ENCODE data around the gene IGF2.

IGF2 gene

DNA sequence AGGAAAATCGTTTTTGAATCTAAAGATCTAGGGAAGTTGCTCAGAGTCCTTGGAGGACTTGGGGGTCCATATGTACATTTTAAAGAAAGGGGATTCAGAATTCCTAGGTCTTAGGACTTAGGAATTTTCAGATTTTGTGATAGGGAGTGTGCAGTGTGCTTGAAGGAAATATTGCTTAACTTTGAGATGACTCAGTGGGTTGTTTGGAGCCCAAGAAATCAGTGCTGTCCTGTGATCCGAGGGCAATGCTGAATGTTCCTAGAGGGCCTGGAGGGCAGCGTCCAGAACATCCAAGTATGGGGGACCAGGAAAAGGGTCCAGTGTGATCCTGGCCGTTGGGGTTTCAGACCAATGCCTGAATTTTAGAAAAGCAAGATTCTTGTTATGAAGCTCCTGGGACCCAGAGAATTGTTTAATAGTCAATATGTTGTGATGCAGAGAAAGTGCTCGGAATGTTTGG, 3.1 kb upstream of the IGF2 start:
- Histone ChIP-seq H3K36me3 (ENCODE audit: control insufficient read depth, insufficient read depth, low read length) (no peaks in the 10 kb centered on the region), H3K27me3 (ENCODE audit: control insufficient read depth, insufficient read depth, low read length) (peaks cover 98% of the 10 kb centered on the region), H3K4me1 (ENCODE audit: control insufficient read depth, insufficient read depth, low read length) (peaks cover 6% of the 10 kb centered on the region; the same call in 1 of the 2 replicates), H3K9ac (ENCODE audit: low read depth, low read length) (no peak overlapping the region), H3K27ac (ENCODE audit: low read depth, low read length) (no peak overlapping the region), H3K9me3 (ENCODE audit: control insufficient read depth, insufficient read depth, low read length) (no peaks in the 10 kb centered on the region), H3K4me3 (ENCODE audit: low read depth, low read length) (no peak overlapping the region)

DNA sequence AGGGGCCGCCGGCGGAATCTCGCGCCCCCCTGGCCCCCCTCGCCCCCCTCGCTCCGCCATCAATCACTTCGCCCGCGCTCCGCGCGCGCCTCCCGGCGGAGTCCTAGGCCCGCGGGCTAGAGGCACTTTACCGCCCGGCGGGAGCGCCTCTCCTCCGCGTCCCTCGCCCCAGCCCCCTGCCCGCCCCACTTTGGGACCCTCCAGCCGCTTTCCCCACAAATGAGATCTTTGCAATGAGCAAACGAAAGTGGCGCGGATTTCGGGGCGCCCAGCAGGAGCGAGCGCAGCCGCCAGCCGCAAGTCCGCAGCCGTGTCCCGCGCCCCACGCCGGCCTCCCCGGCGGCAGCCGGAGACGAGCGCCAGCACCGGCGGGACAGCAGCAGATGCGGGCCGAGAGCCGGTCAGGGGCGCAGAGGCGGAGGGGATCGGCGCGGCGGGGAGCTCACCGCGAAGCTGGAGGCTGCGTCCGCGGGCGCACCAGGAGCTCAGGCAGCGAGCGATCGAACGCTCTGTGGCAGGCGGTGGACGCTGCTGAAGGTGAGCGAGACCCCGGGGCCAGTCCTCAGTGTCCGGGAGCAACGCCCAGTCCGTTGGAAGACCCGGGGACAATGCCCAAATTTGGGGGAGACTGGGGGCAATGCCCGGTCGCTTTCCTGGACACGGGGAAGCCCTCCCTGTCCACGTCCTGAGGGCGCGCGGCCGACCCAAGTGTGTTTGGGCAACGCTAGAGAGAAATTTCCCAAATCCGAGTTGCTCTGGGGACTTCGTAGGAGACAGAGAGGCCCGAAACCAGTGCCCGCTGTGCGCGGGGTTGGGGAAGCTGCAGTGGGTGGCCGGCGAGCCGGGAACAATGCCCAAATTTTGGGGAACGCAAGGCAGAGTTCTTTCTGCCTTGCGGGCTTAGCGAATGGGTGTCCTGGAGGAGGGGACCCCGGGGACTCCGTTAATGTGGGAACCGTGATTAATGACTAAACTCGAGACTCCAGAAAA, 1.5 kb upstream of the IGF2 start:
- Histone ChIP-seq H3K9me3 (ENCODE audit: control insufficient read depth, insufficient read depth, low read length) (no peaks in the 10 kb centered on the region), H3K36me3 (ENCODE audit: control insufficient read depth, insufficient read depth, low read length) (no peaks in the 10 kb centered on the region), H3K27me3 (ENCODE audit: control insufficient read depth, insufficient read depth, low read length) (peaks cover 98% of the 10 kb centered on the region), H3K9ac (ENCODE audit: low read depth, low read length) (no peak overlapping the region), H3K27ac (ENCODE audit: low read depth, low read length) (no peak overlapping the region), H3K4me1 (ENCODE audit: control insufficient read depth, insufficient read depth, low read length) (0 out of 2 replicates have a peak, but pooled peaks cover under 1% of the 10 kb centered on the region), H3K4me3 (ENCODE audit: low read depth, low read length) (no peak overlapping the region)

DNA sequence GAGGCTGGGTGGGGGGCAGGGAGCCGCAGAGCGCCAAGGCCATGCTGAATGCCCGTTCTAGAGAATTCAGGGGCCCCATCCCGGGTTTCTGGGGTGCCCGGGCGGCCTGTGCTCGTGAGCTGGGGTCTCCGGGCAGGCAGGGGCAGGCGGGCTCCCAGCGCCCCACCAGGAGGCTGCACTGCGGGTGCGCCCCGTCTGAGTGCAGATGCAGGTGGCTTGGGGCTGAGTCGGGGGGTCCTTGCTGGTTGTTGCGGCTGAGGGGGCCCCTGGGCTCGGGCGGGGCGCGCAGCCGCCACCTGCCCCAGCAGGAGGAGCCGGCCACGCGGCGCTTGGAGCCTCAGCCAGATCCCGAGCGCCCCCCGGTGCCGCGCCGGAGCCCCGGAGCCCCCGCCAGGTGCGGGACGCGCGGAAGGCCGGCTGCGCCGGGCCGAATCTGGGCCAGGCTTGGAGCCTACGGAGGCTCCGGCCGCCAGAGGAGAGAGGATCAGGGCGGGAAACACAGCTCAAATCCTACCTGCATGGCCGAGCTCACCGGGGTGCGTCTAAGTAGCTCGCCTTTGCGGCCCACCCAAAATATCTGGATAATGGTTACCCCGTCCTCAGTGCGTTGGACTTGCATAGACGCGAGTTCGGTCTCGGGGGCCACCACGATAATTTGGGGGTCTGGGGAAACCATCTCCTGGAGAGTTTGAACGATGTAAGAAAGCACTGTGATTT, 590 bp upstream of the IGF2 start:
- Histone ChIP-seq H3K27me3 (ENCODE audit: control insufficient read depth, insufficient read depth, low read length) (peaks cover 98% of the 10 kb centered on the region), H3K4me1 (ENCODE audit: control insufficient read depth, insufficient read depth, low read length) (no peaks in the 10 kb centered on the region), H3K4me3 (ENCODE audit: low read depth, low read length) (peak overlapping the region; percentile 35; the same call in 1 of the 2 replicates), H3K9ac (ENCODE audit: low read depth, low read length) (no peak overlapping the region), H3K27ac (ENCODE audit: low read depth, low read length) (no peak overlapping the region), H3K36me3 (ENCODE audit: control insufficient read depth, insufficient read depth, low read length) (no peaks in the 10 kb centered on the region), H3K9me3 (ENCODE audit: control insufficient read depth, insufficient read depth, low read length) (no peaks in the 10 kb centered on the region)

DNA sequence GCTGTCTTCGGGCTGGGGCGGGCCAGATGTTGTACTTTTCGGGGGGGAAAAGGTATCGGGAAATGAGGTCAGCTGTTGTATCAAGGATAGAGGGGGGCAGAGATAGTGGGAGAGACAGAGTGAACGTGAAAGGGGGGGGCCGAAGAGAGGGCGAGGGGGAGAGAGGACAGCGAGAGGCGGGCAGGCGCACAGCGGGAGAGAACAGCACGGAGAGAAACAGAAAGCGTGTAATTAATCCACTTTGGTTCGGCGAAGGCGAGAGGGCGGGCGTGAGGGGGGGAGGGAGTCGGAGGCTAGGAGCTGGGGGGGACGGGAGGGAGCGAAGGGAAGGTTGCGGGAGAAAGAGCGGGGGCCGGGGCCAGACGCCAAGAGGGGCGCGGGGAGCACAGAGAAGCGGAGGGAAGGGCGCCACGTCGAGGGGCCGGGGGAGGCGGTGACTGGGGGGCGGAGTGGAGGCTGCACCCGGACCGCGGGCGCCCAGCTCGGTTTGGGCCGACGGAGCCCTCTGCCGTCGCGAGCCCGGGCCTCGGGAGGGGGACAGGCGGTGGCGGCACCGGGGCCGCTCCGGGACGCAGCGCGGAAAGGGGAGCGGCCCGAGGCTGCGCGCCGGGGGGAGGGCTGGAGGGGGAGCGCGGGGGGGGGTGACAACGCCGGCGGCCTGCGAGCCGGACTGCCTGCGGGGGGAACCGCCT, 612 bp downstream of the IGF2 start:
- Histone ChIP-seq H3K27ac (ENCODE audit: low read depth, low read length) (no peak overlapping the region), H3K27me3 (ENCODE audit: control insufficient read depth, insufficient read depth, low read length) (peaks cover 96% of the 10 kb centered on the region), H3K4me3 (ENCODE audit: low read depth, low read length) (no peak overlapping the region), H3K9ac (ENCODE audit: low read depth, low read length) (no peak overlapping the region), H3K9me3 (ENCODE audit: control insufficient read depth, insufficient read depth, low read length) (no peaks in the 10 kb centered on the region), H3K36me3 (ENCODE audit: control insufficient read depth, insufficient read depth, low read length) (no peaks in the 10 kb centered on the region), H3K4me1 (ENCODE audit: control insufficient read depth, insufficient read depth, low read length) (no peaks in the 10 kb centered on the region)

DNA sequence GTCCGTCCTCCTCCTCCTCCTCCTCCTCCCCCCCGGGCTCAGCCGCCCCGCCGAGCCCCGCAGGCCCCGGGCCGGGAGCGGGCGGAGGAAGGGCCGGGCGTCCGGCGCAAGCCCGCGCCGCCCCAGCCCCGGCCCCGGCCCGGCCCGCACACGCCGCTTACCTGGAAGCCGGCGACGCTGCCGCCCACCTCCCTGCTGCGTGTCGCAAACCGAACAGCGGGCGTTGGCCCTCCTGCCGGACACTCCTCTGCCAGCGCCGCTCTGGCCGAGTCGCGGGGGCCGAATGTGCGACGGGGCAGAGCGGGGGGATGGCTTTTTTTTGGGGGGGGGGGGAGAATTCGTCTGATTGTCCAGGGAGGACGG, 1.1 kb downstream of the IGF2 start:
- H3K4me3 ChIP-seq (ENCODE audit: low read depth, low read length), result no peak overlapping the region; the same call in 1 of the 2 replicates
- H3K4me1 ChIP-seq (ENCODE audit: control insufficient read depth, insufficient read depth, low read length), result no peaks in the 10 kb centered on the region
- no peaks in the 10 kb centered on the region for H3K36me3 ChIP-seq (ENCODE audit: control insufficient read depth, insufficient read depth, low read length)
- H3K27me3 ChIP-seq (ENCODE audit: control insufficient read depth, insufficient read depth, low read length), result peaks cover 96% of the 10 kb centered on the region
- H3K9ac ChIP-seq (ENCODE audit: low read depth, low read length), result no peak overlapping the region
- no peak overlapping the region for H3K27ac ChIP-seq (ENCODE audit: low read depth, low read length)
- no peaks in the 10 kb centered on the region for H3K9me3 ChIP-seq (ENCODE audit: control insufficient read depth, insufficient read depth, low read length)

DNA sequence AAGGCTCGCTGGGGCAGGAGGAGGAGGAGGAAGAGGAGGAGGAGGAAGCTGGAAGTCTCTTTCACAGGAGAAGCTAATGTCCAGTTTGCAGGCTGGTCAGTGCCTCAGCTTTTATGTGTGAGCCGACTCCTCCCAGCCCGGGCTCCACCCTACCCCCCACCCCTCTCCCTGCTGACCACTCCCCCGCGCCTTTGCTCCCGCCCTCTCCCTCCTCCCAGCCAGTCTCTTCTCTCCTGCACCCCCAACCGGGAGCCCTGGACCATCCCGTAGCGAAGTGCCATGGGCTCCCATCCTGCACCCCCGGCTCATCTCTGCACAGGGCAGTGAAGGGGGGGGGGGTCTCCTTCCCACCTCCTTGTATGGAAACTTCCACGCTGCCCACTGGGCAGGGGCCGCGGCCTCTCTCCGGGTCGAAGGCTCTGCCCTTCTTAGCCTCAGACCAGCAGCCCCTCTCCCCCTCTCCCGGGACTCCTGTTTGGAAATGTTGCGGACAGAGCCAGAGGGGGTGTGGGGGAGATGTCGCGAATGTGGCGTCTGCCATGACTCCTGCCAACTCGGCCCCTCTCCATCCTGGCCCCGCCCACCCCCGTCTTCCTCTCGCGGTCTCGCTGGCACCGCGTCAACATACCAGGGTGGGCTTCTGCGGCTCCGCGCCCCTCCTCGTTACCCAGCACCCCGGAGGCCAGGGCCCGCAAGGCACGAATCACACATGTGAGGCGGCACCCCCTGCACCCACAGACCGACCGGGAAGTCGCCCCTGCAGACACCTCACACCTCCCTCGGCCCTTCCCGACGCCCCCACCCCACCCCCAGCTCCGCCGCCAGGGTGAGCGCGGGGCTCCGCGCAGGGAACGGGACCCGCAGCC, 1.8 kb downstream of the IGF2 start:
- Histone ChIP-seq H3K27ac (ENCODE audit: low read depth, low read length) (no peak overlapping the region), H3K9ac (ENCODE audit: low read depth, low read length) (no peak overlapping the region), H3K27me3 (ENCODE audit: control insufficient read depth, insufficient read depth, low read length) (peaks cover 92% of the 10 kb centered on the region), H3K4me1 (ENCODE audit: control insufficient read depth, insufficient read depth, low read length) (no peaks in the 10 kb centered on the region), H3K4me3 (ENCODE audit: low read depth, low read length) (peak overlapping the region; percentile 51), H3K9me3 (ENCODE audit: control insufficient read depth, insufficient read depth, low read length) (no peaks in the 10 kb centered on the region), H3K36me3 (ENCODE audit: control insufficient read depth, insufficient read depth, low read length) (no peaks in the 10 kb centered on the region)

DNA sequence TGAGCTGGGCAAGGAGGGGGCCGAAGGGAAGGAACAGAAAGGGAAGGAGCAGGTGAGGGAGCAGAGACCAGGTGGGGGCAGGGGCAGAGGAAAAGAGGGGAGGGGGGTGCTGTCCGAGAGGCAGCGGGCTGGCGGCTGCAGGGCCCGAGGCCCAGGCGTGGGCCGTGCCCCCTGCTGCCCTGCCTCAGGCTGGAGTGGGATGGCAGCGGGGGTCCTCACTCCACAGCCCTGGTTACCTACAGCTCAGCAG, 2.3 kb downstream of the IGF2 start:
- H3K9me3 ChIP-seq (ENCODE audit: control insufficient read depth, insufficient read depth, low read length), result no peaks in the 10 kb centered on the region
- H3K27ac ChIP-seq (ENCODE audit: low read depth, low read length), result no peak overlapping the region
- peaks cover 87% of the 10 kb centered on the region for H3K27me3 ChIP-seq (ENCODE audit: control insufficient read depth, insufficient read depth, low read length)
- H3K4me1 ChIP-seq (ENCODE audit: control insufficient read depth, insufficient read depth, low read length), result no peaks in the 10 kb centered on the region
- H3K4me3 ChIP-seq (ENCODE audit: low read depth, low read length), result peak overlapping the region; percentile 51
- H3K9ac ChIP-seq (ENCODE audit: low read depth, low read length), result no peak overlapping the region
- no peaks in the 10 kb centered on the region for H3K36me3 ChIP-seq (ENCODE audit: control insufficient read depth, insufficient read depth, low read length)

DNA sequence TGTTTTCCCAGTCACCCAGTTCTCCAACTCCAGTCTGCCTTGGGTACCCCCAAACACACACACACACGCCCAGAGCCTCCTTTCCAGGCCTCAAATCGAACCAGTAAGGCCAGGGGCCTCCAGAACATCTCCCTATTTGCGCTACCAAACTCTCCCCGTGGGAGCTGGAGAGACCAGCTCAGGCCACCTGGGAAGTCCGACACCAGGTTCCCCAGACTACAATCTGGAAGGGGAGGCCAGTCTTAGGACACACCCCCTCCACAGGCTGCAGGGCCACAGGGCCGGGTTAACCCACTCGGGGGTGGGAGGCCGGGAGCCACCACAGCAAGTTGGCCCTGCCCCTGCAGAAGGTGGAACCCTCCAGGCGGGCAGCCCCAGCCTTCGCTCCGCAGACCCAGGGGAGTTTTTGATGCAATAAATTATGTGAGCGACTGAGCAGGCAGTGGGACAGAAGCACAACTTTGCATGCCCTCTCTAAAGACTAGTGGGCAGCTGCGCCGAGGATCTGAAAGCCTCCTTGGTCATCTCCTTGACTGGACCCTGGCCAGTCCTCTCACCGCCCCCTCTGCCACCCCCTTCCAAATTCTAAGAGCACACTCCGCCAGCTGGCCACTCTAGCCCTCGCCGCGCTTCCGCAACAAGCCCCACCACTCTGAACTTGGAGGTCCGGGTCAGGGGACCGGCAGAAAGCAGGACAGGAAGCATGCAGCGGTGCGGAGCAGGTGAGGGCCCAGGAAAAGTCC, 2.8 kb downstream of the IGF2 start:
- Histone ChIP-seq H3K4me1 (ENCODE audit: control insufficient read depth, insufficient read depth, low read length) (no peaks in the 10 kb centered on the region), H3K27me3 (ENCODE audit: control insufficient read depth, insufficient read depth, low read length) (peaks cover 85% of the 10 kb centered on the region), H3K27ac (ENCODE audit: low read depth, low read length) (no peak overlapping the region), H3K36me3 (ENCODE audit: control insufficient read depth, insufficient read depth, low read length) (no peaks in the 10 kb centered on the region), H3K4me3 (ENCODE audit: low read depth, low read length) (peak overlapping the region; percentile 51; the same call in 1 of the 2 replicates), H3K9ac (ENCODE audit: low read depth, low read length) (no peak overlapping the region), H3K9me3 (ENCODE audit: control insufficient read depth, insufficient read depth, low read length) (no peaks in the 10 kb centered on the region)

DNA sequence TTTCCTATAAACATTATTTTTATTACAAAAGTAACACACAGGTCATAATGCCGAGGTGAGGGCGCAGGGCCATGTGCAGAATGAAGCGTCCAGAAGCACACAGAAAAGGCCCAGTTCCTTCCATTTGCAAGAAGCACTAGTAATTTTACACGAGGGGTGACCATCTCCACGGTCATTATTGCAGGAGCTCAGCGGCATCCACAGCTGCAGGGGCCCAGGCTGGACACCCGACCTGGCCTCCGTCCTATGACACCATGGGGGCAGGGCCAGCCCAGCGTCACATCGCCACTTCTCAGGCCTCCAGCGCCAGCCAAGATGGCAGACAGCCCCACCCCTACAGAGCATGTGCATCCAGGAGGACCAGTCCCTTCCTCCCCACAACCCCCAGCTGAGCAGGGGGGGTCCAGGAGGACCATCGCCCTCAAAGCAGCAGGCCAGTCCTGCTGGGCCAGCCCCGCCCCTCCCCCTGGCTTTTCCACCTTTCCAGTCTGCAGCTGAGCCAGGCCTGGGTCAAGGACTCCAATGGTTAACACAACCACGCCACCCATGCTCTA, 3.5 kb downstream of the IGF2 start:
- no peak overlapping the region for H3K4me3 ChIP-seq (ENCODE audit: low read depth, low read length)
- H3K27ac ChIP-seq (ENCODE audit: low read depth, low read length), result no peak overlapping the region
- no peak overlapping the region for H3K9ac ChIP-seq (ENCODE audit: low read depth, low read length)
- peaks cover 78% of the 10 kb centered on the region for H3K27me3 ChIP-seq (ENCODE audit: control insufficient read depth, insufficient read depth, low read length)
- H3K4me1 ChIP-seq (ENCODE audit: control insufficient read depth, insufficient read depth, low read length), result no peaks in the 10 kb centered on the region
- H3K9me3 ChIP-seq (ENCODE audit: control insufficient read depth, insufficient read depth, low read length), result no peaks in the 10 kb centered on the region
- H3K36me3 ChIP-seq (ENCODE audit: control insufficient read depth, insufficient read depth, low read length), result no peaks in the 10 kb centered on the region
